GM12875 (cell line): Measurements from ENCODE around the gene C3orf20.

ENCODE experiments used
- H3K4me3 ChIP-seq: one replicate; pipeline ENCODE4 v1.5.1; 2011; ENCODE audit warnings: low read depth, low read length, control low read depth
- TF ChIP-seq, protein P1 (sequence below): IDR thresholded peaks from 2 replicates; pipeline ENCODE4 v1.5.1; 2011; ENCODE audit warnings: low read depth, mild to moderate bottlenecking, control low read depth, inconsistent platforms, low read length, moderate library complexity, borderline replicate concordance; ENCODE audit not compliant: insufficient read depth

C3orf20 gene

DNA sequence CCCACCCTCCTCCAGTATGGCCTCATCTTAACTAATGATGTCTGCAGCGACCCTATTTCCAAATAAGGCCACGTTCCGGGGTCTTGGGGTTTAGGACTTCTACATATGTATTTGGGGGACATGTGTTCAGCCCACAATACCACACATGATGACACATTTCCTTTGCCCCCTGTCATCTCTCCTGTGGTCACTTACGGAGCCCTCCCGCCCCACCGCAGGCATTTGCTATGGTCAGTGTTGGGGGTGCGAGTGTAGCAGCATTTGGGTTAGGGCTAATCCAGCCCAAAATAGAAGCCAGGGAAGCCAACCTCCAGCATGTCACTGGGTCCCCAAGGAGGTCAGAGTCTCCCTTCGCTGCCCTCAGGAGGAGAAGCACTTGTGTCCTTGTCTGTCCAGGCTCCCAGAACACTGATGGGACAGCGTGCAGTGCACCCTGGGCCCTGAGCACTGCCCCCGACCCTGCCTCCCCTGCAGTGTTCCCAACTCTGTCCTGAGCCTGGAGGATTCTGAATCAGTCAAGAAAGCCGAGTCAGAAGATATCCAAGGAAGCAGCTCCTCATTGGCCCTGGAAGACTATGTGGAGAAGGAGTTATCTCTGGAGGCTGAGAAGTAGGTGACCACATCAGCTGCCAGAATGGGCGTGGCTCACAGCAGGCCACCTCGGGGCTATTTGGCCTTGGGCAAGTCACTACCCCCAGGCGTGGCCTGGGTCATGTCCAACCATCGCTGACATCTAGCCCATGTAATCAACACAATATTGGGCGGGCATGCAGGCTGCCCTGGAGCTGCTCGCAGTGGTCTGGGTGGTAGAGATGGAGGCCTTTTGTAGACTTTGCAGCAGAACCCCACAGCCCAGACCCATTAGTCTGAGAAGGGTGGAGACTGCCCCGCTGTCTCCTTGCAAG, 96.9 kb downstream of the C3orf20 start:
- TF ChIP-seq, protein P1, sequence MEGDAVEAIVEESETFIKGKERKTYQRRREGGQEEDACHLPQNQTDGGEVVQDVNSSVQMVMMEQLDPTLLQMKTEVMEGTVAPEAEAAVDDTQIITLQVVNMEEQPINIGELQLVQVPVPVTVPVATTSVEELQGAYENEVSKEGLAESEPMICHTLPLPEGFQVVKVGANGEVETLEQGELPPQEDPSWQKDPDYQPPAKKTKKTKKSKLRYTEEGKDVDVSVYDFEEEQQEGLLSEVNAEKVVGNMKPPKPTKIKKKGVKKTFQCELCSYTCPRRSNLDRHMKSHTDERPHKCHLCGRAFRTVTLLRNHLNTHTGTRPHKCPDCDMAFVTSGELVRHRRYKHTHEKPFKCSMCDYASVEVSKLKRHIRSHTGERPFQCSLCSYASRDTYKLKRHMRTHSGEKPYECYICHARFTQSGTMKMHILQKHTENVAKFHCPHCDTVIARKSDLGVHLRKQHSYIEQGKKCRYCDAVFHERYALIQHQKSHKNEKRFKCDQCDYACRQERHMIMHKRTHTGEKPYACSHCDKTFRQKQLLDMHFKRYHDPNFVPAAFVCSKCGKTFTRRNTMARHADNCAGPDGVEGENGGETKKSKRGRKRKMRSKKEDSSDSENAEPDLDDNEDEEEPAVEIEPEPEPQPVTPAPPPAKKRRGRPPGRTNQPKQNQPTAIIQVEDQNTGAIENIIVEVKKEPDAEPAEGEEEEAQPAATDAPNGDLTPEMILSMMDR = no peak
- H3K4me3 ChIP-seq = no peak overlapping the region

DNA sequence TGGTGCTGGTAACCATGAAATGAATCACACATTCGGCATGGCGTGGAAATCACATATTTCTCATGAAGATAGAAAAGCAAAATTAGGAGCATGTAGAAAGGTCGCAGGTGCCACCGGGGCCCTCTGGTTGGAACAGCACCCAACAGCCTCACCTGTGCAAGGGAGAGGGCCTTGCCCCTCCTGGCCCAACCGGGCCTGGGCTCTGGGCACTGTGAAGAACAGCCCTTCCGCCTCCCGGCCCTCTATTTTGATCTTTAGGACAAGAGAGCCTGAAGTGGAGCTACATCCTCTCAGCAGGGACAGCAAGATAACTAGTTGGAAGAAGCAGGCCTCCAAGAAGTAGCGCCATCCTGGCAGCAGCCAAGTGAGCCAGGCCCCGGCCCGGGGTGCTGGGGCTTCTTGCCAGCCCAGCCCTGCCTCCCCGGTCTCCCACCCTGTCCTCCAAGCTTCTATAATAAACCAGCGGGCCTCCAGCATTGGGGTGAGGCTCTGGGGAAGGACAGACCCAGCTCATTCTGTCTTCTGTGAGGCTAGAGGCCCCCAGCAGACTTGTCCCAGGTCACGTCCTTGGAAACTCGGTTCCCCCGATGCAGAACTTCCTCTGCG, 97.7 kb downstream of the C3orf20 start:
- TF ChIP-seq, protein P1 = no peak
- H3K4me3 ChIP-seq = no peak overlapping the region

- TF ChIP-seq, protein P1 = no peak
- no peak overlapping the region for H3K4me3 ChIP-seq
Observed at GRCh38 chr3:14773281-14773680, 98.3 kb downstream of the C3orf20 start.

DNA sequence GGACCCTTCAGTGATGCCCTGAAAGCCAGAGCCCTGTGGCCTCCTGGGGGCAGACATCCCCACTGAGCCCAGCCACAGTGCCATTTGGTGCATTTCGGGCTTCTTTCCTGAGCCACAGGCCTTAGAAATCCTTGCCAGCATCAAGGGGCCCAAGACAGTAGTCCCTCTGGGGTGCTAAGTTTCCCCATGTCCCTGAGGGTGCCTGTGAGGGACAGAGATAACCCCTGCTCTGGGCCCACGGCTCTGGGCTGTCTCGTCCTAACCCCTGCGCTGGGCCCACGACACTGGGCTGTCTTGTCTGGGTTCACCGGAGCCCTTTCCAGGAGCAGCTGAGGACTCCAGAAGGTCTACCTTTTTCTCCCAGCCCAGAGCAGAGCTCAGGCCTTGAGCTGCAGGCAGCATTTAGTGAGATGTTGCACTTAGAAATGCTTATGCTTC, 98.8 kb downstream of the C3orf20 start:
- TF ChIP-seq, protein P1 = no peak
- no peak overlapping the region for H3K4me3 ChIP-seq

DNA sequence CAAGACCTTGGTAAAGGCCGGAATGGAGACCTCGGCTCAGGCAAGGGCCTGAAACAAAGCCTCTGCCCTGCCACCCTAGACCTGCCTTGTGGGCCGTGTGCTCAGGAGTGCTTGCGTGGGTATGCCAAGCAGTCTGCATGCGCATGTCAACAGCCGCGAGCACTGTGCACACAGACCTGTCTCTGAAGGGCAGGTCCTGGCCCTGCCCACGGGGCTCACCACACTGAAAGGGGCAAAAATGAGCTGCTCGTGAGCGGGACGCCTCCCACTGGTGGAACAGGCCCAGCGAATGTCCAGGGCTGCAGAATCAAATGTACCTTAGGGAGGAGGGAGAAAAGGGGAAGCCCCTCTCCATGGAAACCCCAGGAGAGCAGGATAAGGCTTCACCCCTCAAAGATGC, 99.5 kb downstream of the C3orf20 start:
- no peak overlapping the region for H3K4me3 ChIP-seq
- TF ChIP-seq, protein P1 = no peak

DNA sequence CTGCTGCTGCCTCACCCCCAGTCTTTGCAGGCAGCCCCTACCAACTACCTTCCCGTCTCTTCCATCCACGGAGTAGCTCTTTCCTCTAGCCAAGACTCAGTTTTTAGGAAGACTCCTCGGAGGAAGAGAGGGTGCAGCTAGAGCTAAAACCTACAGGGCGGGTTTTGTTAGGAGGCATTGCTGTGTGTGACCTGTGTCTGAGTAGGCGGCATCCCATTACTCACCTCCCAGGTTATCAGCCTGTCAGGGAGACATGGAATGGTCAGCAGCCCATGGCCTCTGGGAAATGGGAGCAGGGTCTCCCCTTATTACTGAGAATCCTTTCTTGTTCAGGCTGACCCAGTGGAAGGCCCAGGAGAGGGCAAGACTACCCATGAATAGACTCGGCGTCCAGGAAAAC, 100.1 kb downstream of the C3orf20 start:
- no peak overlapping the region for H3K4me3 ChIP-seq
- TF ChIP-seq, protein P1 = no peak
